Kasumi-1 (cell line): ENCODE measurements around the gene SH3GL2.

ENCODE experiments used
- DNase-seq, 2 experiments: peaks; one replicate each; lab custom pipeline; 2025; lab: John Stamatoyannopoulos, UW

Gene SH3GL2

DNA sequence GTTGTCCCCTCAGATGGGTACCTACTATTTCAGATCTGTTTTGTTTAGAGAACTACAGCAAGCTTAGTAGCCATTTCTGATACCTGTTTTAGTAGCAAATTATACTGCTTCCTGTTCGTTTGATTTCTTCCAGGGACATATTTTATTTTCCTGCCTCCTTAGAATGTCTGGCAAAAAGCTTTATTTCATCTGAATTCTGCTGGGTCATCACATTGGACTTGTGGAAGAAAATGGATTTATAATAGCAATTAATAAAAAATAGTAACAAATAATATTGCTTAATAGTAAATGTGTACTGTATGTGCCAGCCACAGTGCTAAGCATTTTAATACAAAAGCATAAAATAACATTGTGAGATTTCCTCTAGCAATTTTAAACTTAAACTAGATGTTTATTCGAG is 79.4 kb downstream of the SH3GL2 start:
- DNase-seq, result no peak

DNA sequence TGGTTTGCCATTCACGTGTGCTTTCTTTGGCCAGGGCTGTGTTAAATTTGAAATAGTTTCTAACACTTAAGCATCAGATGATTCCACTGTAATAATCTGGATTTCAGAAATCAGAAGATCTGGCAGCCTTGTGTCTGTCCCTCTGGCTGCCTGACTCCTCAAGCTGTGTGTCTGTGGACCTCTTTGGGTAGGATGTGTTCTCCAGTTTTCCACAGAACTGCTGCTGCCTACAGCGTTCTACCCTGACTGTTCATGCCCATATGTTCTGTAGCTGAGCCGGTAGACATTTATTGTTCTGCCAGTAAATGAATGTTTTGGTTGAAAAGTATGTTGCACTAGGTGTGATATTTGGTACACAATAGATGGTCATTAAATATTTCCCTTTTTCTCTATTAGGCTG is 81.3 kb downstream of the SH3GL2 start:
- DNase-seq, result no peak

DNA sequence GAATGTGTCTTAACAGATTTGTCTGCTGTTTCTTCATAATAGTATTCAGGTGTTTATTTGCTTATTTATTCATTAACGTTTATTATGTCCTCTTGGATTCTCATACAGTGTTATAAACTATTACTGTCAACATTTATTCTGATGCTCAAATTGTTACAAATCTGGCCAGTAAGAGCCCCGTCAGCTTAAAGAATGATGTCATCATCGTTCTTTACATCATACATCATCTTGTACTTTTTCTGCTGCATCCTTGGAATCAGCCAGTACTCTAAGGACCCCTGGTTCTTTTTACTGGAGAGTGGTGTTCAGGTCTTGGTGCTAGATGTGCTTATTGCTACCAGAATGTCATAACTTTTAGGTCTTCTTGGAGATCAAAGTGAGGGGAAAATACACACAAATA is 86.6 kb downstream of the SH3GL2 start:
- DNase-seq, result no peak

DNA sequence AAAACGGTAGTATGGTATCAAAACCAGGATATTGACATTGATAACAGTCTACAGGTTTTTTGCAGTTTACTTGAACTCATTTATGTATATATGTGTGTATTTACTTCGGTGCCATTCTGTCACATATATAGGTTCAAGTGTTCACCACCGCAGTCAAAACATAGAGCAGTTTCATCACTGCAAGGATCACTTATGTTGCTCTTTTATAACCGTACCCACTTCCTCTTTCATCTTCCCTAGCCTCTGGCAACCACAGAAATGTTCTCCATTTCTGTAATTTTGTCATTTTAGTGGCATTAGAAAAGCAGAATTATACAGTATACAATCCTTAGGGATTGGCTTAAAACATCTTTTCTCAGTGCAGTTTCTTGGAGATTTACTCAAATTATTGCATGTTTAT is 90.3 kb downstream of the SH3GL2 start:
- peak; percentile 45 to 46 for DNase-seq

DNA sequence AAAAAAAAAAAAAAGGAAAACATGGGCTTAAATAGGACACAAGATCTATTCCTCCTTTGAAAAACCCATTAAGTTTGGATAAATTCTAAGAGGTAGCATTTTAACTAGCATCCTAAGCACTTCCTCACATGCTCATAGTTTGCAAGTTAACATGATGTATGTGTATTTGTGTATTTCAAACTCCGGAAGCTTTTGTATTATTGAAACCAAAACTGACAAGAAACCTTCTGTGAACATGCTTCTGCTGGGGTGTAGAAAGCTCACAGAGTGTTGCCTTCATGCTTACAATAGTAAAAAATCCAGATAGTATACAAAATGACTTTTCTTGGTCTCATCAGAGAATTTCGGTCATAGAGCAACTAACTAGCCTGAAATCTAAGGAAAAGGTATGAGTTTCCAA is 103.8 kb downstream of the SH3GL2 start:
- no peak for DNase-seq

DNA sequence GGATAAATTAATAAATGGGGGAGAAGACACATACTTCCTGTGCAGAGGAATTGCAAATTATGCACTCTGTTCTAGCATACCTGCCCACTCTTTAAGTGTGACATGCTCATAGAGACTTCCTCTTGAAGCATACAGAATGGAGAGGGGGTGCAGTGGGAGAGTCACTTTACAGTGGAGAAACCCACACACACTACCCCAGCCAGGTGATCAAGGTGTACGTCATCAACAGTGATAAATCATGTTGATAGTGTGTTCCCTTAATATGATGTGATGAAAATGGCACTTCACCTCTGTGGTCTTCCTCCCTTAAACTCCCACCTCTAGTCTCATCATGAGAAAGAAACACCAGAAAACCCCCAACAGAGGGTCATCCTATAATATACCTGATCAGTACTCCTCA is 110.0 kb downstream of the SH3GL2 start:
- DNase-seq, result no peak

DNA sequence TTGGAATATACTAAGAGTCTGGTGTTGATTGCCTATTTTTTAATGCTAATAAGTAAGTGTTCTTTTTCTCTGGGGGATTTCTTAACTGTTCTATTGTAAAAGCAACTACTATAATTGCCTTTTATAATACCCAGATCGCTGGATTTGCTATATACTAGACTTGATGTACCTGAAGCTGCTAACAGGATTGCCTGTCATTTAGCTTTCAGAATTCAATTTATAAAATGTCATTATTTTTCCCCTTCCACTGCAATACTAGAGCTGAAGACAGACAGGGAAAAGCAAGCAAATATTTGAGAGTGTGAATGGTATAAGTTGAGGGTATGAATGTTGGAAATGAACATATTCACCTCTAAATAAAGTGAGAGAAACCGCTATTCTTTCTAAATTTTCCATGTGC is 115.5 kb downstream of the SH3GL2 start:
- DNase-seq, result no peak

DNA sequence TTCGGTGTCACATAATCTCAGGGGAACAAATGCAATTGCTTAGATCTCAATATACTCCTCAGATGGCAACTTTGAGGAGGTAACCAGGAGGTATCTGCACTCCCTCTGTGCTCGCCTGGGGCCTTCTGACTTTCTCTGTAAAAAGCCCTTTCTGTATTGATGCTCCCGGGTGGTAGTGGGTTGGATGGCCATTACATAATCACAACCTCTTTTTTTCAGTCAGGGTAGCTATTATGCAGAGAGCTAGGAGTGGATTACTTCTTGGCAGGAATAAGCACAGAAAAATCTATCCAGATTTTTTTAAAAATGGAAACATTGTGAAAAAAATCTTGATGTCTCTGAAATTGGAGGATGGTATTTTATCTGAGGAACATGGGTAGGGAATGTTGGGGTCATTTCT is 116.6 kb downstream of the SH3GL2 start:
- no peak for DNase-seq

DNA sequence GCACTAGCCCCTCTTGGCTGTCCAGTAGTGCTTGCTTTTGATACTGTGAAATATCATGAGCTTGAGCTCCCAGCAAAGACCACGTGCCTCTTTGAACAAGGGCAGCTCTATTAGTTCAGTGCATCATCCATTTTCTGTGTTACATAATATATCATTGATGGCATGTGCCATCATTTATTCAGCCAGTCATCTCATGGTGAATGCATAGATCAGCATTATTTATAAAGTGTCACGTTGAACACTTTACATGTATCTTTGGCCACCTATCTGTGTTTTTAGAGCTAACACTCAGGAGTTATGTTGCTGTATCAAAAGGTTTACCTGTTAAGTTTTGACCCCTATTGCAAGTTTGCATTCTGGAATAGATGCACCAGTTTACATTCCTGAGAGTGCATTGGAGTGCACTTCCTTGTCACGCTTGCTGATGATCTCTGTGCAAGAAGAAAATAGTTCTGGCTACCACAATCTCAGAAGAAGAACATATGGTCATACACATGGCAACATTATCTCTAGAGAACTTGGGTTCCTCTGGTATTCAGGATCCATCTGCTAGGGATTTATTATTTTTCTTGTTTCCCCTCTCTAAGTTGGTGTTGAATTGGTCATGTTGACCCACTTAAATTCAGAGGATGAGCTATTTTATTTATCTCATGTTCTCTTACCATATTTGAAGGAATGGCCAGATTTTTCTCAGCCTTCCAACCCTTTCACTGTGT is 120.9 kb downstream of the SH3GL2 start:
- no peak for DNase-seq

DNA sequence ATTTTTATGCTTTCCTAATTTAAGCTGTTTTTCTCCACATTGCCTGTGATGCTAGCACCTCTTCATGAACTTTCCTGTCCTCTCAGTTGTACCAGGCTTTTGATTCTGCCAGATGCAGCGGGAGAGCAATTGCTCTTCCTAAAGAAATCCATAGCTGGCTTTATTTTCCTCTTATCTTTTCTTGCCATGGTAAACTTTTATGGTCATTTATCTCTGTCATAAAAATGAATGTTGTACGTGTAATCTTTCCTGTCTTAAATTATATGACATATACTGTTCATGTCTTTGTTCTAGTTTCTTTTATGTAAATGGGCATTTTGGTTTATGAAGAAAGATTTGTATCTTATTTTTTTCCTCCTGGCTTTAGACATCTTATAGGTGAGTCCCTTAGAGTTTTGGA is 127.5 kb downstream of the SH3GL2 start:
- no peak for DNase-seq

DNA sequence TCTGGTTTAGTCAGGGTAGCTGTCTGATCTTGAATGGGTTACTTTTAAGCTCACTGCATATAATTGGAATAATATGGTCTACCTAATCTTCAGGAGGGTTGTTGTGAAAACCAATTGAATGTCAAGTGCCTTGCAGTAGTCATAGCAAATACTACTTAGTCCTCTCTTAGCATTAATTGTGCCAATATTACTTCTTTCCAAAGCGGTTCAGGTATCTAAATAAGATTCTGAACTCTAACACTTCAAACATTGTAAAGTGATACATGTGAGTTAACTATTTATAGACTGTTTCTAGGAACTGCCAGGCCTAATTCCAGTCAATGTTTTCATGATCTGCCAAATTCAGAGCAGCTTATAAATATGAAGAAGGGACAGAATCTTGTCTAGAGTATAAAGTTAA is 140.2 kb downstream of the SH3GL2 start:
- DNase-seq, result no peak

DNA sequence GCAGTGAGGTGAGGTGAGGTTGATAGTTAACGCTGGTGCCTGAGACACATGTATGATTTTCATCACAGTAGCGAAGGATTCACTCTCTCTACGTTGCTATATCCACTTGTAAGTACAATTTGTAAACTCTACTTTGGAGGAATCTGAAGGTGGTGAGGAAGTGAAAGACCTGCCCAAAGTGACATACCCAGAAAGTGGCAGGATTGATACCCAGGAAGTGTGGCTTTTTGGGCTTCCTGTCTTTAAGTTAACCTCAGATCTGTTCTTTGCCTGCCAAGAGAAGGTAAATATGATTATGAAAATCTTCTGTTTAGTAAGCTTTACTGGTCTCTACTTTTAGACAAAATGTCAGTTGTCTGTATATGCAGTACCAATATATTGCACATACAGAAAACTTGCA is 143.1 kb downstream of the SH3GL2 start:
- peak in 1 of 2 experiments; percentile 0 for DNase-seq

DNA sequence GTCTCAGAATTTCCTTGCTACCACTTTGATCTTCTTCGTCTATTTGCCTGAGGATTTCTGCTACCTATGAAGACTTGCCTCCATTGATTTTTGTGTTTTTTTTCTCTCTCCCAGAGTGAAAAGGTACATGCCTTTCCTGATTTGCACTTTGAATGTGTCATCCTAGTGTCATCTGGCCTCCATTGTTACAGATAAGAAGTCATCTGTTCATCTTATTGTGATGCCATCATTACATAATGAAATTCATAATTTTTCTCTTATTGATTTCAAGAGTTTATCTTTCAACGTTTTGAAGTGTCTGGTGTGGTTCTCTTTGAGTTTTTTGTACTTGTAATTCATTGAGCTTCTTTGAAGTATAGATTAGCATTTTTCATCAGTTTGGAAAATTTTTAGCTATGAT is 144.8 kb downstream of the SH3GL2 start:
- no peak for DNase-seq

DNA sequence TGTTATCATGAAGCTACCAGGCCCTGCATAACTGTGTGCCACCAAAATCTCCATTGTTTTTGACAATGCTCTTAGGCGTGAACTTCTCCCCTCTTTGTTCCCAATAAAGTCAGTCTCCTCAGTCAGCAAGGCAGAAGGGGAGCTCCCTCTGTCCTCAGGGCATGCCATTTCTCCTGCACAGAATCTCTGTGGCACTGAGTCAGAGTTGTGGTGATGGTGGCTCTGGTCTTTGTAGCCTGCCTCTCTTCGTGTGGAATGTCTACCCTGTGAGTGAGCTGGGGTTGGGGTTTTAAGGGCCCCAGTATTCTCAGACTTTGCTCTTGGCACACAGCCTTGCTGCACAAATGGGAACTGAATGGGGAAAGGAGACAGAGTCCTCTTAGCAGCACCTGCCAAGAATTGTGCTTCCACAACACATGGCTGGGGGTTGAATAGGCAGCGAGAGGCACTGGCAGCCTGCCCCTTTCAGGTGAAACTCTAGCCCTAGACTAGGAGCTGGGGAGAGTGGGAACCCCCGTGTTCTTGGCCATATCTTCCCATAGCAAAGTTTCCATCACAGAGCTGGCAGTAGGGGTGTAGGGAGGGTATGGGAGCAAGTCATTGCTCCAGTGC is 146.6 kb downstream of the SH3GL2 start:
- DNase-seq, result no peak

DNA sequence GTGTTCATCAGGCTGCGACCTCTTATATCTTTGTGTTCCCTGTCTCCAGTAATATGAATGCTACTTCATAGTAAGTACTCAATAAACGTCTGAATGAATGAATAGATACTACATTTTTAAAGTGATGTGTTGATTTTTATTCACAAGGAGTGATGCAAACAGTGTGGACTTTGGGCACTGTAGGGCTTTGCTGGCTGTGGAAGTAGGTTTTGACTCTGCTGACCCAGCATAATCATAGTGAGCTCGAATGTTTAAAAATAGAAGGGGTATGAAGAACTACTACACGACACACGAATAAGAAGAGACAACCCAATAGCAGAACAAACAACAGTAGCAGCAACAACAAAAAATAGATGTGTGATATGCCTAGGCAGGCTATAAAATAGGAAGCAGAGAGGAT is 147.4 kb downstream of the SH3GL2 start:
- DNase-seq, result no peak

DNA sequence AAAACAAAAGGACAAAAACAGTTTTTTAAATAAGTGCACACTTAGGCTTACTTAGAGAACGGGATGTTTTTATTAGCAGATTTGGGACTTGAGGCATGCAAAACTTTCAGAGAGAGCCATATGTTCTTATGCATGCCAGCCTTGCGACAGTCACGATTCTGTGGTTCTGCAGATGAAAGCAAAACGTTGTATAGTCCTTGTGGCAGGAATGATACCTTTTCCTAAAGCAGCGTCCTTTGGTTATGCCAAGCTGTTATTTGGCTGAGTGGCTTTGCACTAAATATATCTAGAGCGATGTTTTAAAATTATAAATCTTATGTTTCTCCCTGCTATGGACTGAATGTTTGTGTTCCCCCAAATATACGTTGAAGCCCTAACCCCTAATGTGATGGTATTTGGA is 152.0 kb downstream of the SH3GL2 start:
- DNase-seq, result no peak

DNA sequence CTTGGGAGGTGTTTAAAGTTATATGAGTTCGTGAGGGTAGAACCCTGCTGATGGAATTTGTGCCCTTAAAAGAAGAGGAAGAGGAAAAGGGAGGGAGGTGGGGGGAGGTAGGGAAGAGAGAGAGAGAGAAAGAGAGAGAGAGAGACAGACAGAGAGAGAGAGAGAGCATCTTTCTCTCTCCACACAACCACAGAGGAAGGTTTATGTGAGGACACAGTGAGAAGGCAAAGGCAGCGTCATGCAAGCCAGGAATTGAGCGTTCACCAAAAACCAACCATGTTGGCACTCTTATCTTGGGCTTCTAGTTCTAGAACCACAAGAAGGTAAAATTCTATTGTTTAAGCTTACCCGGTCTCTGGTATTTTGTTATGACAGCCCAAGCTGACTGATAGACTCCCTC is 152.4 kb downstream of the SH3GL2 start:
- no peak for DNase-seq

DNA sequence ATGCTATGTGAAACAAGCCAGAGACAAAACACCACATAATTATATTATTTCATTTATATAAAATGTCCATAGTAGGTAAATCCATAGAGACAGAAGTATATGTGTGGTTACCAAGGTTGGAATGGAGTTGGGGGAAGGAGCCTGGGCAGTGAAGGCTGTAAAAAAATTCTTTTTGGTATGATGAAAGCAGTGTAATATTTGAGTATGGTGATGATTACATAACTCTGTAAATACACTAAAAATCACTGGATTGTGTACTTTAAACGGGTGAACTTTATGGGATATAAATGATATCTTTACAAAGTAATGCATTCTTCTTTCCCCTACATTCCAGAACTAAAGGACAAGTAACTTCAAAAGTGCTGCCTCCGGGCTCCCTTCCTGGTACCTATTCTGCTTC is 155.8 kb downstream of the SH3GL2 start:
- no peak for DNase-seq

DNA sequence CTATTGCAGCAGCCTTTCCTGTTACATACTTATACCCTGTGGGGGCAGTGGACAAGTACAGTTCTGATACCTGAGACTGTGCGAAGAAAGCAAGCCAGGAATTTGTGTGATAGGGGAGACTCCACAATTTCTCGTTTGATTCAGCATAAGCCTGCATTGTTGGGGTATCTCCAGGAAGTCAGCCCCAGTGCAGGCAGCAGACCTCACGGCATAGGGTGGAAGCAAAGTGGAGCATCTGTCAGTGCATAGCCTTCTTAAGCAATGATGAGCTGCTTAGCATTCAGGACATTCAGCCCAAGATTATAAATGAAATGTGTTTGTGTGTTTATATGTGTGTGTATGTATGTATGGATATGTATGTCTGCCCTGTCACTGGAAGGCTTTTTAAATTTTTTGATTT is 157.0 kb downstream of the SH3GL2 start:
- no peak for DNase-seq

DNA sequence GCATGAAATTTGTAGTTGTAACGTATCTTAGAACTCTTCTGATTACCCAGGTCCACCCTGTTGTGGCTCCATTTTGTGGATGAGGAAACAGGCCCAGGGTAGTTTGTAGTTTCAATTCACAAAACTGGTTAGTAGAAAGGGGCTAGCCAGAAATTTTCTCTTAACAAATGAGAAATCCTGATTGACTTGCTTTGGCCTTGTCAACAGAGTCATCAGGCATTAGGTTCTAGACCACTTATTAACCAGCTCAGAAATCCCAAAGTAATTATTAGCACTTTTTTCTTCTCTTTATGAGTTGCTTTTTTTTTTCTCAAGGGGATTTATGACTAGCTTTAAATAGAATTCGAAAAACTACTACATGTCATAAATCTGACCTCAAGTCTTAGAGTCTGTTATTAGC is 160.2 kb downstream of the SH3GL2 start:
- no peak for DNase-seq

DNA sequence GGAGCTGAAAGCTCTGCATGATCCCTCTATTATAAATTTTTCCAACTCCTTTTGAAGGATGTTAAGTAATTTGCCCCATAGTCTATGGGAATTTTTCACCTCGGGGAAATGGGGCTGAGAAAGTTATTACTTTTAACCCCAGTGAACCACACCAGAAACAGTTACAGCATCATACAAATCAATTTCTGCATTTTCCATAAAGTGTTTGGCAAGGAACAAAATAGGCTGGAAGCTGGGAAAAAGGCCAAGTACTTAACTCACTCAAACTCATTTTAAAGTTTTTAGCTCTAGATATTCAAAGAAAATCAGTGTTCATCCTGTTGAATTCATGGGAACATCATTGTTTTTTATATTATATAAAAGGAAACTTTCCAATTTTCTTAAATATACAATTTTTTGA is 160.9 kb downstream of the SH3GL2 start:
- DNase-seq, result no peak

DNA sequence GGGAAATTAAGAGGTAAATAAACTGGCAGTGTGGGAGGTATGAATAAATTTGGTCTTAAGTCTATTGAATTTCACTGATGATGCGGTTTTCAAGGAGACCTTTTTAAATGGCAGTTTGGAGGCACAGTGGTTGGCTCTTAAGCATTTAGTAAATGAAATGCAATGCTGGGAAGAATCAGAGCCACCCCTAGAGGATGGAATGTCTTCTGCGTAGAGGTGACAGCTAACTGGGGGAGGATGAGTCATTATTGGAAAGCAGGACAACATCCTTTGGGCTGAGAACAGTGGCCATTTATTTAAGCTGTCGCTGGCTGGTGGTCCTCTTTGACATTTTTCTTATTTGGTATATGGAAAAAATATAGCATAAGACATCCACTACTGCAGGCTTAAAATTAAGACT is 163.2 kb downstream of the SH3GL2 start:
- DNase-seq, result no peak

DNA sequence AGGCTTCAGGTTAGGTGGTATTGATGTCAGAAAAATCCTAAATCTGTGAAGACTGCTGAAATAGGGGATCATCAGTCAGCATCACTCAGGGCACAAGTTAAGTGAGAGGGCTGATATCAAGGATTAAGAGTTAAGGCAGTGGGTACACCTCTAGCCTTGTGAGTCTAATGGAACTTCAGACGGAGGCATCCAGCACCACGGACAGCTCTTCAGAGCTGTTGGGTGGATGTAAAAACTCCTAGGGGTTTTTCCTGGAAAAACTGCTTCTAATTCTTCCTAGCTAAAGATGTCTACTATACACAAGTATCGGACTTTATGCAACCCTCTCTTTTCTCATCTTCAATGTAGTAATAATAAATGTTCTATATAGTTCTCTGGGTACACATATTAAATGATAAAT is 165.9 kb downstream of the SH3GL2 start:
- peak; percentile 0 for DNase-seq

DNA sequence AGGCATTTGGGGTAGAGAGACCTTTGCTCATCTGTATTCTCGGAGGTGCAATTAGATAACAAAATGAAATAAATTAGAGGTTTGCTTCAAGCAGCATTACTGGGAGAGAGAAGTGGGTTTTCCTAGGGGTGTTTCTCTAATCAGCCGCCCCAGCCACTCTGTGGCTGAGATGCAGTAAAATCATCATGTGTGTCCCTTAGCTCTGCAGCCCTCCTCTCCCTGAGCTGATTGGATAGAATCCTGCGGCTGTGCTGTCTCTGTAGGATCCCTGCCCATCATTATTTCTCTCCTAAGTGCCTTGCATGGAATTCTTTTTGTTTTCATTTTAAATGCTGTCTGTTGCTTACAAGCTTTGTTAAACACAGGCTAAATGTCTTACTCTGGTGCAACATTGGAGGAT is 171.4 kb downstream of the SH3GL2 start:
- no peak for DNase-seq
